ENCODE measurements around the gene OPALIN.

DNA sequence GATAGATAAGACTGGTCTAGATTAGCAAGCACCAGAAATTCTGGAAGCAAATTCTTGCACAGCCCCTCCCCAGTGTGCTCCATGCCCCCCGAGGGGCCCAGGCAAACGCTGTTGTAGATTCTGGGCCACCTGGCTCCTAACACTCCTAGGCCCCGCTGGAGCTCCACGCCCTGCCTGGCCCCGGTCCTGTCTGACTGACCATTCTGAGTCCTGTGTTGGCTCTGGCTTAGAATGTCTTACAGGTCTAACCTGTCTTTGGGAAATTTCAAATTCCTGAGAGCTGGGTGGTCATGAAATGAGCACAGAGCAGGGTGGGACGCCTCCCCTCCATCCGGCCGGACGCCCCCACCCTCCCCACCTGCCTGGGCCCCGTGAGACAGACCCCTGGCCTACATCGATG lies 12.6 kb upstream of the OPALIN start:
- TF ChIP-seq CTCF (IDR thresholded peaks at IDR 0.05) = no peak
- TF ChIP-seq, protein P1, sequence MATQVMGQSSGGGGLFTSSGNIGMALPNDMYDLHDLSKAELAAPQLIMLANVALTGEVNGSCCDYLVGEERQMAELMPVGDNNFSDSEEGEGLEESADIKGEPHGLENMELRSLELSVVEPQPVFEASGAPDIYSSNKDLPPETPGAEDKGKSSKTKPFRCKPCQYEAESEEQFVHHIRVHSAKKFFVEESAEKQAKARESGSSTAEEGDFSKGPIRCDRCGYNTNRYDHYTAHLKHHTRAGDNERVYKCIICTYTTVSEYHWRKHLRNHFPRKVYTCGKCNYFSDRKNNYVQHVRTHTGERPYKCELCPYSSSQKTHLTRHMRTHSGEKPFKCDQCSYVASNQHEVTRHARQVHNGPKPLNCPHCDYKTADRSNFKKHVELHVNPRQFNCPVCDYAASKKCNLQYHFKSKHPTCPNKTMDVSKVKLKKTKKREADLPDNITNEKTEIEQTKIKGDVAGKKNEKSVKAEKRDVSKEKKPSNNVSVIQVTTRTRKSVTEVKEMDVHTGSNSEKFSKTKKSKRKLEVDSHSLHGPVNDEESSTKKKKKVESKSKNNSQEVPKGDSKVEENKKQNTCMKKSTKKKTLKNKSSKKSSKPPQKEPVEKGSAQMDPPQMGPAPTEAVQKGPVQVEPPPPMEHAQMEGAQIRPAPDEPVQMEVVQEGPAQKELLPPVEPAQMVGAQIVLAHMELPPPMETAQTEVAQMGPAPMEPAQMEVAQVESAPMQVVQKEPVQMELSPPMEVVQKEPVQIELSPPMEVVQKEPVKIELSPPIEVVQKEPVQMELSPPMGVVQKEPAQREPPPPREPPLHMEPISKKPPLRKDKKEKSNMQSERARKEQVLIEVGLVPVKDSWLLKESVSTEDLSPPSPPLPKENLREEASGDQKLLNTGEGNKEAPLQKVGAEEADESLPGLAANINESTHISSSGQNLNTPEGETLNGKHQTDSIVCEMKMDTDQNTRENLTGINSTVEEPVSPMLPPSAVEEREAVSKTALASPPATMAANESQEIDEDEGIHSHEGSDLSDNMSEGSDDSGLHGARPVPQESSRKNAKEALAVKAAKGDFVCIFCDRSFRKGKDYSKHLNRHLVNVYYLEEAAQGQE (IDR thresholded peaks at IDR 0.05; ENCODE audit: low read depth, low read length) = no peak
- no peak for TF ChIP-seq USF1 (IDR thresholded peaks at IDR 0.05; ENCODE audit: borderline replicate concordance, low read depth)
- TF ChIP-seq, protein P2, sequence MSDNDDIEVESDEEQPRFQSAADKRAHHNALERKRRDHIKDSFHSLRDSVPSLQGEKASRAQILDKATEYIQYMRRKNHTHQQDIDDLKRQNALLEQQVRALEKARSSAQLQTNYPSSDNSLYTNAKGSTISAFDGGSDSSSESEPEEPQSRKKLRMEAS (IDR thresholded peaks at IDR 0.05; ENCODE audit: low read depth) = no peak
- TF ChIP-seq RAD21 (IDR thresholded peaks at IDR 0.05; ENCODE audit: low read length) = no peak
- TF ChIP-seq TEAD4 (IDR thresholded peaks at IDR 0.05; ENCODE audit: borderline replicate concordance, insufficient read depth) = no peak
- no peak for TF ChIP-seq POLR2AphosphoS5 (IDR thresholded peaks at IDR 0.05; ENCODE audit: low read depth, low read length)
